Activated B cell treated with CpG ODN at 0.5 μM for 24 hours (primary cell): ENCODE results near the gene RASAL2. TPM values are rescaled to one million over a fixed set of nuclear protein-coding genes. Genes with fewer than 3 reads are reported as not detected.

Experiments
- ATAC-seq: fragments of 200-7000 bp; cut with Tn5 transposase; one replicate; pipeline ENCODE4 v1.10.0; 2021; ENCODE audit warnings: low read depth, mild to moderate bottlenecking, moderate library complexity
- CTCF ChIA-PET: fragments of 350-600 bp; sonication (Branson Sonifier 250); formaldehyde crosslinking; loops from one replicate; lab custom pipeline; 2021; ENCODE audit warnings: antibody characterized with exemption; lab: Charles Lee
- POLR2A ChIA-PET: fragments of 350-600 bp; sonication (Branson Sonifier 250); formaldehyde crosslinking; loops from one replicate; lab custom pipeline; 2021; ENCODE audit warnings: antibody characterized with exemption; lab: Charles Lee
- DNase-seq: peaks from one replicate; pipeline ENCODE4 v3.0.0; 2022
- H3K27ac Mint-ChIP-seq: one replicate; pipeline ENCODE4 v1.8.0; 2020; ENCODE audit warnings: mixed read lengths
- H3K27me3 Mint-ChIP-seq: one replicate; pipeline ENCODE4 v1.8.0; 2021; ENCODE audit warnings: mixed read lengths
- H3K36me3 Mint-ChIP-seq: one replicate; pipeline ENCODE4 v1.8.0; 2021; ENCODE audit warnings: low read depth, mixed read lengths
- H3K4me1 Mint-ChIP-seq: one replicate; pipeline ENCODE4 v1.8.0; 2021; ENCODE audit warnings: mixed read lengths
- H3K4me3 Mint-ChIP-seq: one replicate; pipeline ENCODE4 v1.8.0; 2020; ENCODE audit warnings: mild to moderate bottlenecking, mixed read lengths
- H3K9me3 Mint-ChIP-seq: one replicate; pipeline ENCODE4 v1.8.0; 2020; ENCODE audit warnings: mixed read lengths
- CTCF ChIP-seq: fragments of 200-600 bp; IDR thresholded peaks from one replicate; pipeline ENCODE4 v1.8.0; 2022; ENCODE audit warnings: antibody characterized with exemption, mild to moderate bottlenecking
- intact Hi-C: fragments of 100-400 bp; cut with micrococcal nuclease; formaldehyde crosslinking; loops from one replicate; pipeline ENCODE4 v1.15.1; 2024
- total RNA-seq: library from RNA; stranded (reverse); gene quantifications from 2 replicates; pipeline ENCODE4 v1.2.3, GENCODE V29; 2022

RASAL2 gene
- total RNA-seq, 1 donor from 2014 or later: 0.16 TPM

DNA sequence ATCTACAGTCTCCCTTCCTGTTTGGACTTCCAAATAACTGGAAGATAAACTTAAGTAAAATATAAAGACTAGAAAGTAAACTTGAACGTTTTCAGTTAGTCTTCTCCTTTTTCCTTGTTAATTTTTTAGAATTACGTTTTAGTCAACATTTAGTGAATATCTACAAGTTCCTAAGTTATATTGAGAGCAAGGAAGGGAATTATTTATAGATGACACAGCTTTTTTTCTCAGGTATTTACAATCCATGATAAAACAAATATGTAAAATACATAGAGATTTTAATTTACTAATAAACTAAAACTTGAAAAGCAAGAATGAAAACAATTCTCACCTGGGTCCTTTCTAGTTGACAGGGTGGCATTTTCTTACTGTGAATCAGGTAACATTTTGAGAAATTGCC lies 313.3 kb downstream of the RASAL2 start:
- ChIA-PET CTCF (no interaction called here), POLR2A (no interaction called here)
- intact Hi-C loops: loop anchor here (10.0 kb wide), 1 partner anchor 52 kb away; no protein-coding TSS in a partner anchor
- Mint-ChIP-seq H3K9me3 (peaks cover 8% of the 10 kb centered on the region), H3K27ac (no peak overlapping the region), H3K27me3 (peaks cover 17% of the 10 kb centered on the region), H3K4me3 (no peak overlapping the region), H3K36me3 (no peaks in the 10 kb centered on the region), H3K4me1 (peaks cover 20% of the 10 kb centered on the region)
- ATAC-seq (no peak), DNase-seq (no peak)
- no peak for TF ChIP-seq CTCF

- Mint-ChIP-seq H3K36me3 (no peaks in the 10 kb centered on the region), H3K9me3 (peaks cover 8% of the 10 kb centered on the region), H3K4me3 (no peak overlapping the region), H3K4me1 (peaks cover 24% of the 10 kb centered on the region), H3K27me3 (peaks cover 17% of the 10 kb centered on the region), H3K27ac (no peak overlapping the region)
- intact Hi-C loops: loop anchor here (10.0 kb wide), 1 partner anchor 53 kb away; no protein-coding TSS in a partner anchor
- TF ChIP-seq CTCF: no peak
- ATAC-seq (no peak), DNase-seq (no peak)
- ChIA-PET CTCF (no interaction called here), POLR2A (no interaction called here)
These were observed 313.8 kb downstream of the RASAL2 start for GRCh38 chr1:178407655-178408054.

DNA sequence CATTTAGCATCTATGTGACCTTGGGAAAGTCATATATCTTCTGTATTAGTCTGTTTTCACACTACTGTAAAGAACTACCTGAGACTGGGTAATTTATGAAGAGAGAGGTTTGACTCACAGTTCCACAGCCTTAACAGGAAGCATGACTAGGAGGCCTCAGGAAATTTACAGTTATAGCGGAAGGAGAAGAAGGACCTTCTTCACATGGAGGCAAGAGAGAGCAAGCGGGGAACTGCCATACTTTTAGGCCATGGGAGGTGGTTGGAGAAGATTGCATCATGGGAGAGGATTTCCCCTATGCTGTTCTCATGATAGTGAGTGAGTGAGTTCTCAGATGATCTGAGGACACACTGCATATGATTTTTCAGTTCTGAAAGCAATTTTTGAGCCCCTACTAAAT lies 315.0 kb downstream of the RASAL2 start:
- intact Hi-C loops: loop anchor here (10.0 kb wide), 1 partner anchor 54 kb away; no protein-coding TSS in a partner anchor
- Mint-ChIP-seq H3K36me3 (no peaks in the 10 kb centered on the region), H3K27ac (no peak overlapping the region), H3K4me1 (peaks cover 29% of the 10 kb centered on the region), H3K27me3 (peaks cover 15% of the 10 kb centered on the region), H3K4me3 (no peak overlapping the region), H3K9me3 (peaks cover 8% of the 10 kb centered on the region)
- ChIA-PET POLR2A (no interaction called here), CTCF (no interaction called here)
- no peak for TF ChIP-seq CTCF
- no peak for ATAC-seq
- no peak for DNase-seq

GRCh38 chr1:178409541-178409940 lies 315.6 kb downstream of the RASAL2 start:
- intact Hi-C loops: loop anchor here (10.0 kb wide), 1 partner anchor 55 kb away; no protein-coding TSS in a partner anchor

More at GRCh38 chr1:178409541-178409940, 315.6 kb downstream of the RASAL2 start:
- H3K4me3 Mint-ChIP-seq: no peak overlapping the region
- no peaks in the 10 kb centered on the region for H3K36me3 Mint-ChIP-seq
- POLR2A ChIA-PET: no interaction called here
- peaks cover 29% of the 10 kb centered on the region for H3K4me1 Mint-ChIP-seq
- ATAC-seq (no peak), DNase-seq (no peak)
- TF ChIP-seq CTCF: no peak
- H3K9me3 Mint-ChIP-seq: peaks cover 8% of the 10 kb centered on the region
- no peak overlapping the region for H3K27ac Mint-ChIP-seq
- CTCF ChIA-PET: no interaction called here
- peaks cover 15% of the 10 kb centered on the region for H3K27me3 Mint-ChIP-seq
